ENCODE measurements around the gene RPS16.
"Not testable (repeated sequence)": the region's sequence is repeated elsewhere in the genome, so short reads cannot be mapped to it uniquely, and the experiment has no call there.

The RPS16 gene

GRCh38 chr19:39469567-39469966, 33.8 kb upstream of the RPS16 start:
- TF ChIP-seq CTCF (IDR thresholded peaks at IDR 0.05) = no peak
- DNase-seq (ENCODE audit: low spot score) = no peak
- Histone ChIP-seq H3K4me3 (no peak overlapping the region), H3K27ac (no peak overlapping the region)

GRCh38 chr19:39469036-39469435, 33.3 kb upstream of the RPS16 start:
- TF ChIP-seq CTCF (IDR thresholded peaks at IDR 0.05) = no peak
- no peak overlapping the region for H3K4me3 ChIP-seq
- DNase-seq (ENCODE audit: low spot score) = no peak
- H3K27ac ChIP-seq = no peak overlapping the region

GRCh38 chr19:39467941-39468340, 32.2 kb upstream of the RPS16 start:
- no peak overlapping the region for H3K27ac ChIP-seq
- no peak for TF ChIP-seq CTCF (IDR thresholded peaks at IDR 0.05)
- no peak for DNase-seq (ENCODE audit: low spot score)
- H3K4me3 ChIP-seq = no peak overlapping the region

GRCh38 chr19:39465956-39466747, 30.4 kb upstream of the RPS16 start:
- H3K27ac ChIP-seq = no peak overlapping the region
- H3K4me3 ChIP-seq = no peak overlapping the region
- no peak for DNase-seq (ENCODE audit: low spot score)
- TF ChIP-seq CTCF (IDR thresholded peaks at IDR 0.05) = no peak

GRCh38 chr19:39463403-39463802, 27.7 kb upstream of the RPS16 start:
- no peak overlapping the region for H3K4me3 ChIP-seq
- no peak overlapping the region for H3K27ac ChIP-seq
- DNase-seq (ENCODE audit: low spot score) = no peak
- no peak for TF ChIP-seq CTCF (IDR thresholded peaks at IDR 0.05)

- not testable (repeated sequence) for DNase-seq (ENCODE audit: low spot score); H3K27ac ChIP-seq; H3K4me3 ChIP-seq
Measured at GRCh38 chr19:39451257-39451656, 15.5 kb upstream of the RPS16 start.

GRCh38 chr19:39449116-39449797, 13.5 kb upstream of the RPS16 start:
- Histone ChIP-seq H3K27ac (no peak overlapping the region), H3K4me3 (no peak overlapping the region)
- no peak for TF ChIP-seq CTCF (IDR thresholded peaks at IDR 0.05)
- DNase-seq (ENCODE audit: low spot score) = no peak
